ENCODE measurements around the gene LRRC75B.

LRRC75B gene

DNA sequence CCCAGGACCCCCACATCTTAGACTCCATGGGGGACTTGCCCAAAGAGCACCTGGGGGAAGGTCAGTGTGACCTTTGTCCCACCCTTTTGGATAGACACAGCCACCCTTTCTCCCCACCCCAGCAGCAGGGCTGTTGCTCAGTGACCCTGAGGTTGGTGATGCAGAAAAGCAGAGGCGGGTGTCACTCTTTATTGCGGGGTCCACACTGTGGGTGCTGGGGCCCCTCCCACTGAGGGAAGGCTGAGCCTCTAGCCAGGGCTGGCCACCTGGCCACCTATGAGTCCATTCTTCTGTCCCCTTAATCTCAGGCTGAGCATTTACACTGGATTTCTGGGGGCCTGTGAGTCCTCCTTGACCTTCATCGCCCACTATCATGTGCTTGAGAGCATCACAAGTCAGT is 7.4 kb downstream of the LRRC75B start:
- DNase-seq (ENCODE audit: low read depth), result no peak

DNA sequence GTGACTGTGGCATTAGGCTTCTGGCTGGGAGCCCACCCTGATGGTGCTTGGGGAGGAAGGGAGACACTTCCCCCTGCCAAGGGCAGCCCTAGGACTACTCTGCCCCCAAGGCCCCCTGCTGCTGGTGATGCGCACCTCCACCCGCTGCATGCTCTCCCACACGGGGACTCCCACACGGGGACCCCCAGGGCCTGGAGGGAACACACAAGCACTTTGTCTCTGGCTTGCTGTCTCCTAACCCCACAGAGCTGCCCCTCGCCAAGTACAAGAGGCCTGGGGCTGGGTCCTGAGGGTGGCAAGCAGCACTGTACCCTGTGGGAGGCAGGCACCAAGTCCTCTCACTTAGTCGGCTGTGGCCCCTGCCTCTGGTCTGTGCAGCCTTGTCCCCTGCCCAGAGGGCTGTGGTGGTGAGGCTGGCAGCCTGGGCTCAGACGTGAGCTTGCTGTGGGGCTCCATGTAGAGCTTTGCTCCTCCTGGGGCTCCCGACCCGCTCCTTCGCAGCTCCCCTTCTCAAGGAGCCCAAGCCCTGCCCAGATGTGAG is 7.9 kb downstream of the LRRC75B start:
- DNase-seq (ENCODE audit: low read depth), result no peak

DNA sequence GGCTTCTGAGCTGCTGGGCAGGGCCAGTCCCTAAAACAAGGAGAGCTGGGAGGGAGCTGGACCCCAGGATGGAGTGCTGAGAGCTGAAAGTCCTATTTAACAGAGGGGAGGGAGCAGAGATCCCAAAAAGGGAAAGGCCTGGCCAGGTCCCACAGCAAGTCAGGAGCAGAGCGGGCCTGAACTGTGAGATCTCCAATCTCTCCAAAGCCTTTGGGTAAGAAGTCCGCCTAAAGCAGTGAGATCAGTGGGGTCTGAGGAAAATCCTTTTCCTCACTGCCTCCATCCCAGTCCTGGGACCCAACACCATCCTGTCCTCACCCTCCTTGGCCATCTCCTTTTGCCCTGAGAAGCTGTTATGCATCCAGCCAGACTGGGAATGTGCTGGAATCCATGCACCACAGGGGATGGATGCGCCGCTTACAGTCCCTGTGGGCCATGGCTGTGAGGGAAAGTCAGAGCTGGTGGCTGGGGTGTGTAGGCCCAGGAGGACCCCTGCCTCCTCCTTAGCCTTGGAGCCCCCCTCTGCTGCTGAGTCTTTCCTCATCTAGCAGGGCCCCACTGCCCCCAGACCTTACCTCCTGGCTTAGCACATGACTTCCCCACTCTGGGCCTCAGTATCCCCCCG is 8.6 kb downstream of the LRRC75B start:
- no peak for DNase-seq (ENCODE audit: low read depth)

DNA sequence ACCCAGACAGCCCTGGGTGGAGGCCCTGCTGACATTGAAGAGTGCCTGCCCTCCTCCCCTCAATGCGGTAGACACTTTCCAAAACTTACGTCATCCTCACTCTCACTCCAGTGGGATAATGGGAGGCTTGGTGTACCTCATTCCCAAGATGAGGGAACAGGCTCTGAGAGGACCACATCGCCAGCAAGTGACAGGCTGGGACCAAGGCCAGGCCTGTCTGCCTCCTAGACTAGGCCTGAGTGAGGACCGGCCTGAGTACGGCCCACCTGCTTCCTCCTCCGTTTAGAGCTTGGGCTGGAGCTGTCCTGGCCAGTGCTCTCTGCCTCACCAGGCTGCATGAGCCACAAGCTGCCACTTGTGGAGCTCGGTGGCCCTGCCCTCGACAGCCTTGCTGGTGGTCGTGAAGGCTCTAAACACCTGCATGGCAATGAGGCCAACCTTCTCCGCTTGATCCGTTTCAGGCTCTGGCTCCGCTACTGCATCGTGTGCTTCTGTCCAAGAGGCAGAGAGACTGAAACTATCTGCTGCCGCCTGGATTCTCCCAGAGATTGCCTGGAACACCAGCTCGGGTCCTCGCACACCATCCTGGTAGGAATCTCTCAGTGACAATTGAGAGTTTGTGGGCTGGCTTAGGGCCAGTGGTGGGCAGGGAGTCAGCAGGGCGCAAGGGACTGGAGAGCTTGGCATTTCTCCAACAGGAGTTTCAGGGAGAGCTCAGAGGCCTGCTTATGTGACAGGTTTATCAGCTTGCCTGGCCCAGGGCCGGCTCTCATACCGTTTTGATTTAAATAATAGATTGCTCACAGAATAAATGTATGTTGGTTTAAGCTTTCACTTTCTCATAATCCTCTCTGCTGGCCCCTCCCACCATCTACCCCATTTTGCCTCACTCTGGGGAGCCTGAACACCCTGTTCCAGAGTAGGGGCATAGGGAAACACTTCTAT is 9.4 kb downstream of the LRRC75B start:
- DNase-seq (ENCODE audit: low read depth), result no peak

DNA sequence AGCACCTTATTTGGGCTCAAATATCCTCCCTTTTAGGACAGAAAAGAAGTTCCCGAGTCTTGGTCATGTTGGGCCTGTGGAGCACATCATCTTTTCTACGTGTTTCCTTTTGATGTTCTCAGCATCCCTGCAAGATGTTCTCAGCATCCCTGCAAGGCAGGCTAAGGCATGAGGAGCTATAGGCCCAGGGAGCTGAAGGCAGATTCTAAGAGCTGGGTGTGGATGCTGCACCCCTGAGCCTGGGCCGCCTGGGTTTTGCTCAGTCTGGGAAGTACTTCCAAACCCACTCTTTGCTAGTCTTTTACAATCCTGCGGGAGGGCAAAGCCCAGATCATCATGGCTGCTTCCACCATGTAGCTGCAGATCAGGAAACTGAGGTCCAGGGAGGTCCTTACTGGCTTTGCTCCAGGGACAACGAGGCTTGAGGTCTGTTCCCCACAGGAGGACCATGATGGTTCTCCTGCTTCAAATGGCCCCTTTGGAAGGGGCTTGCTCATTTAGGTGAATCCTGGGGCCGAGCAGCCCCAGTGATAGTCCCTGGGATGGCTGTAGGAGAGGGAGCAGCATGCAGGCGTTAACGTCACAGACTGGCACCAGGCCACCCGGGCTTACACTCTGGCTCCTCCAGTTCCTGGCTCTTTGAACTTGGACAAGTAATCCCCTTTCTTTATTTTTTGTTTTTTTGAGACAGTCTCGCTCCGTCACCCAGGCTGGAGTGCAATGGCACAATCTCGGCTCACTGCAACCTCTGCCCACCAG is 10.6 kb downstream of the LRRC75B start:
- no peak for DNase-seq (ENCODE audit: low read depth)

DNA sequence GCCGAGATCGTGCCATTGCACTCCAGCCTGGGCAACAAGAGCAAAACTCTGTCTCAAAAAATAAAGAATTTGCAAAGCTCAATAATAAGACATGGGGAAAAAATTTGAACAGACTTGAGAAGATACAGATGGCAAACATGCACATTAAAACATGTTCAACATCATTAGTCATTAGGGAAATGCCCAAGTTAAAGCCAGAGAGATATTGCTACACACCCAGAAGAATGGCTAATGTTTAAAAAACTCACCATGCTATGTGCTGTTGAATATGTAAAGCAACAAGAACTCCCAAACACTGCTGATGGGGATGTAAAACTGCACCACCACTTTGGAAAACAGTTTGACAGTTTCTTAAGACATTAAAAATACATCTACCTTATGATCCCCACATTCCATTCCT is 12.6 kb downstream of the LRRC75B start:
- DNase-seq (ENCODE audit: low read depth), result no peak

DNA sequence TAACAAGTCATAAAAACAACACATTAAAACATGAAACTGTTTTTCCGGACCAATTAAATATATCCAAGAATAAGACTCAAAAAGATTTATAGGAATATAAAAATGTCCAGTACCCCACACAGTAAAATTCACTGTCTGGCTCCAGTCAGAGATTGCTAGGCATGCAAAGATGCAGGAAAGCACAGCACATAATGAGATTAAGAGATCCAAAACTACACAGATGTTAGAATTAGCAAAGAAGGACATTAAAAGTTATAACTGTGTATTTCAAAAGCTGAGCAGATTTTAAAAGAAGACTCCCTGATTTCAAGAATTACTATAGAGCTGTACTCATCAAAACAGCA is 13.6 kb downstream of the LRRC75B start:
- DNase-seq (ENCODE audit: low read depth), result no peak

DNA sequence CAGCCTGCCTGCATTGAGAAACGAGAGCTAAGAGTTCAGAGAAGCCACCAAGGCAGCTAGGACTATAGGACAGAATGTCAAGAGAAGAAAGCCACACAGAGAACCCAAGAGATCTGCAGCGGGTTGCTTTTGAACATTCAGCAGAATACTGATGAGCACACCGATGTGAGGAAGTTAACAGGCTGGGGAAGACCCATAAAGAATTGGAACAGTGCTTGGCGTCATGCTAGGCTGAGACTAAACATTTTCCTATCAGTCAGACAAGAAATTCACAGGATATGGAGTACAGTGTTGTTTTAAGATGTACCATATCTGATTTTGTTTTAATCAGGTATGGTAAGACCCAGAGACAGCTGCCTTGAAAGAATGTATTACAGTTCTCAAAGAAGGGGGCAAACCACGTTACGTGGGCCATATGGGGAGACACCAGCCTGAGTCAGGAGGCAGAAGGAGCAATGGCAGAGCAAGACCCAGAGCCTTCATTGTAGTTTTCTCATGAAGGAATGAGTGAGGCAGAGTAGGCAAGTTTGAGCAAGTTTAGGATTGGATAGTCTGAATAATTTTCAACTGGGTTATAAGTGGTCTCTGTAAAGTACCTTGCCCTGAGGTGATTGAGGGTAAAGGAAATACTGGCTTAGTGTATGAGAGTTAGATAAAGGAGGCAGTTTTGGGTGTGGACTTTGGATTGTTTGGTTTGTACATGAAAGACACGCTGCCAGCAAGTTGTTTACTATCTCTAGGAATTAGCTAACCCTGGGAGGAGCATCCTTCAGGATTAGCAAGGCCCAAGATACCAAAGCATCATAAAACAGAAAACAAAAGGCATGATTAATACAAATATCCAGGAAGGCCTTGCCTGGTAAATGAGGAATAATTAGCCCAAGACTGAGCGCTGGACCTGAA is 14.3 kb downstream of the LRRC75B start:
- no peak for DNase-seq (ENCODE audit: low read depth)

DNA sequence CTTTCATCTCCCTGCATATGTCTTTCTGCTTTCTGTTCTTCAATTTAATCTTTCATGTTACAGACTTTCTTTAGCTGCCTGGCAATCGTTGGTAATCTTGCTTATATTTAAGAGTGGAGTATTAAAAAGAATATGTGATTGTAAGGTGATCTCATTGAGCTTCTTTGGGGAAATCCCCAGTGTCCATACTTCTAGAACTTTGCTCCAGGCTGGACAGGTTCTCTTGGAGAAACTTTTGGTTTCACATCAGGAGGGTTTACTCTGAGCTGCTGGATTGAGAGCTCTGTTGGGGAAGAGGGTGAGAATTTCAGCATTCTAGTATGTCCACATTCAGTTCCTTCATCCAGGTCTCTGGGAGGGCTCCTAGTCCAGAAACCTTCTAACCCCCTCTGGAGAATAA is 16.1 kb downstream of the LRRC75B start:
- DNase-seq (ENCODE audit: low read depth), result no peak

DNA sequence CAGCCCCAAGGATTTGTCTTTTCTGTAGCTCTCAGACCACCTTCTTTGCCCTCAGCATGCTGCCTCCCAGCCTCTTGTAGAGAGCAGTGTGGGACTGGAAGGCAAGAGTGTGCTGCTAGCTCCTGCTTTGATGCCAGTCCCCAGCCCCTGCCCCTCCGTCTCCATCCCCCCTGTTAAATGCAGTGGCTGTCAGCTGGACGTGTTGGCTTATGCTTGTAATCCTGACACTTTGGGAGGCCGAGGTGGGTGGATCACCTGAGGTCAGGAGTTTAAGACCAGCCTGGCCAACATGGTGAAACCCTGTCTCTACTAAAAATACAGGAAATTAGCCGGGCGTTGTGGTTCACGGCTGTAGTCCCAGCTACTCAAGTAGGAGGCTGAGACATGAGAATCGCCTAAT is 21.6 kb downstream of the LRRC75B start:
- no peak for DNase-seq (ENCODE audit: low read depth)

DNA sequence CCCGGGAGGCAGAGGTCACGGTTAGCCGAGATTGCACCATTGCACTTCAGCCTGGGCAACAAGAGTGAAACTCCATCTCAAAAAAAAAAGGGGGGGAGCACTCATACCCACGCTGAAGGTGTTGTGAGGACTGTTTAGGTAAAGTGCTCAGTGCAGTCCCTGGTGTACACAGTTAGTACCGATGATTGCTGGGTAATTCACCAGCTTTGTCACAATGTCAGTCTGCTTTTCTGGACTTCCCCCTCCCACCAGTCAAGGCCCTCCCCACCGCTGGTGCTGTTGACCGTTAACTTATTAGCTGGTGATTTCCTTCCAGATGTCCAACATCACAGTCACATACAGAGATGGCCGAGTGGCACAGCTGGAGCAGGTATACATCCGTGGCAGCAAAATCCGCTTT is 25.2 kb downstream of the LRRC75B start:
- DNase-seq (ENCODE audit: low read depth), result no peak

DNA sequence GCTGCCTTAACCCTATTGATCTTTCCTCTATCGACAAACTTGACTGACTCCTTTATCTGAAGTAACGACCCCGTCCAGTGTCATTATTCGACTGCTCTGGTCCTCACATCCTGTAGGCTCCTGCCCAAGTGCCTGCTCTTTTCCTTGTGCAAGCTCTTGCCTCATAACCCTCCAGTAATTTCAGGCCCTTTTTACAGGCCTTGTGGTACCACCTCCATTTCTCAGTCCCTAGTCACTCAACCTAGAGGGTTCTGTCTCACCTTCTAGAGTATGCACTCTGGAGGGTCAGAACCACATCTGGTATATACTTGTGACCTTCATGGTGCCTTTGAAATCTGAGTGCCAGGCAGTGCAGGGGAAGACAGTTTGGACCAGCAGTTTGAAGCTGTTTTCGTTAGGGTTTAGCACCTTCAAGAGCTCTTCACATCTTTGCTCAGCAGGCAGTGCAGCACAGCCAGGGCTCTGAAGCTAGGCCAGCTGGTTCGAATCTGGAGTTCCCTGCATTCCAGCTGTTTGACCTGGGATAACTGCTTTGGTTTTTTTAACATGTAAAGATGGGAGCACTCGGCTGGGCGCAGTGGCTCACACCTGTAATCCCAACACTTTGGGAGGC is 25.9 kb downstream of the LRRC75B start:
- no peak for DNase-seq (ENCODE audit: low read depth)

DNA sequence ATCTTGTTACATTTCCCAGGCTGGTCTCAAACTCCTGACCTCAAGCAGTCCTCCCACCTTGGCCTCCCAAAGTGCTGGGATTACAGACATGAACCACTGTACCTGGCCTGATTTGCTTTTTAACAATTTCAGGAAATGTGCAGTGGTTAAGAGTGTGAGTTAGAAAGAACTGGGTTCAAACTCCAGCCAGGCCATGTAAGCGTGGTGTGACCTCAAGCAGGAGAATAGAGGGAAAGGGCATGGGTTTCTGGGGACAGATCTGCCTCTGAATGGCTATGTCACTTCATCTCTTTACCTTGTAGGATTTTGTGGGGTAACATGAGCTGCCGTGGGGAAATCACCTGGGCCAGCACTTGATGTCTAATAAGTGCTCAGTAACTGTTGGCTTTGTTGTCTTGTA is 27.8 kb downstream of the LRRC75B start:
- DNase-seq (ENCODE audit: low read depth), result no peak

DNA sequence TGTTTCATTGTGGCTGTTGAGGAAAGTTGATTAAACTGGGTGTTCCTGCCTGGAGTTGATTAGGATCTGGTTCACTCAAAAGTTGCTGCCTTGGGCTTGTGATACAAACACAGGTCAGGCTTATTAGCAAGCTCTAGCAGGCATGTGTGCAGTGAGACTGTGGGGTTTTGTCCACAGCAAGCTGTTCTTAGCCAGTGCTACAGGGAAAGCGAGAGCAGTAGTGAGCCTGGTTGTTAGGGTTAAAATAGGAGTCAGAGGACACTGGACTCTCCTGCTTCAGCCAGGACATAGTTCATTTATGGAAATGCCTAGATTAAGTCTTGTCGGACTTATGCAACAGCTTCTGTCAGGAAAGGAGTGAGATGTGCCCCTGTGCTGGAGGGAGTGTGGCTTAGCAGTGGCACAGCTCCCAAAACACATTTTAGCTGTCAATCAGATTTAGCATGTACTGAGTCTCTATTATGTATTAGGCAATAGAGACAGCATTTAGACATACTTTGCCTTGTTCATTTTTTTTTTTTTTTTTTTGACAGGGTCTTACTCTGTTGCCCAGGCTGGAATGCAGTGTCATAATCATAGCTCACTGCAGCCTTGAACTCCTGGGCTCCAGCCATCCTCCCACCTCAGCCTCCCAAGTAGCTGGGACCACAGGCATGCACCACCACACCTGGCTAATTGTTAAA is 28.4 kb downstream of the LRRC75B start:
- DNase-seq (ENCODE audit: low read depth), result no peak

DNA sequence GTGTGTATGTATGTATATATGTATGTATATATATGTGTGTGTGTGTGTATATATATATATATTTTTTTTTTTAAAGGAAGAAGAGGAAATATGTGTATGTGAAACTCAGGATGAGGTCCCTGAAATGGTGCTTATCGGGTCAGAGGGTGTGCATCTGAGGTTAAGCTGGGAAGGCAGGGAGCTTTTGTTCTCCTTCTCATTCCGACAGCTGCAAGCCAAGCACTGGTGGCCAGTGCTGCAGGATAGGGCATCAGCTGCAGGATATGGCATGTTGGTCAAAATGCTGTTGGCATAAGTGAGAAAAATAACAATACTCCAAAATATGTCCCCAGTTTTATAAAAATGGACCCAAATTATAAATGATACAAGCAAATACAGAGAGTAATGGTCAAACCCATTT is 29.6 kb downstream of the LRRC75B start:
- no peak for DNase-seq (ENCODE audit: low read depth)

DNA sequence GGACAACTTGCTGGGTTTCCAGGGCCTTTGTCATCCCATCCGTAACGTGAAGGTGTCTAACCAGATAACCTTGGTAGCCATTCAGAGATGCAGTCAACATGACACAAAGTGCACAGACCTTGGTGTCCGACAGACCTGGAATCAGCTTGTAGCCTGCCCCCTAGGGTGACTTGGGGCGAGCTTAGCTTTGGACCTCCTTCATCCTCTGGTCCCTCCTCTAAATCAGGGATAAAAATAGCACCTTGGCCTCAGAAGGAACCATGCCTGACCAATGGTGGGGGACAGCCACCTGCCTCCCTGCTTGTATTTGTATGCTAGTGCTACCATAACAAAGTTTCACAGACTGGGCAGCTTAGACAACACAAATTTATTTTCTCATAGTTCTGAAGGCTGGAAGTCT is 33.4 kb downstream of the LRRC75B start:
- DNase-seq (ENCODE audit: low read depth), result no peak

DNA sequence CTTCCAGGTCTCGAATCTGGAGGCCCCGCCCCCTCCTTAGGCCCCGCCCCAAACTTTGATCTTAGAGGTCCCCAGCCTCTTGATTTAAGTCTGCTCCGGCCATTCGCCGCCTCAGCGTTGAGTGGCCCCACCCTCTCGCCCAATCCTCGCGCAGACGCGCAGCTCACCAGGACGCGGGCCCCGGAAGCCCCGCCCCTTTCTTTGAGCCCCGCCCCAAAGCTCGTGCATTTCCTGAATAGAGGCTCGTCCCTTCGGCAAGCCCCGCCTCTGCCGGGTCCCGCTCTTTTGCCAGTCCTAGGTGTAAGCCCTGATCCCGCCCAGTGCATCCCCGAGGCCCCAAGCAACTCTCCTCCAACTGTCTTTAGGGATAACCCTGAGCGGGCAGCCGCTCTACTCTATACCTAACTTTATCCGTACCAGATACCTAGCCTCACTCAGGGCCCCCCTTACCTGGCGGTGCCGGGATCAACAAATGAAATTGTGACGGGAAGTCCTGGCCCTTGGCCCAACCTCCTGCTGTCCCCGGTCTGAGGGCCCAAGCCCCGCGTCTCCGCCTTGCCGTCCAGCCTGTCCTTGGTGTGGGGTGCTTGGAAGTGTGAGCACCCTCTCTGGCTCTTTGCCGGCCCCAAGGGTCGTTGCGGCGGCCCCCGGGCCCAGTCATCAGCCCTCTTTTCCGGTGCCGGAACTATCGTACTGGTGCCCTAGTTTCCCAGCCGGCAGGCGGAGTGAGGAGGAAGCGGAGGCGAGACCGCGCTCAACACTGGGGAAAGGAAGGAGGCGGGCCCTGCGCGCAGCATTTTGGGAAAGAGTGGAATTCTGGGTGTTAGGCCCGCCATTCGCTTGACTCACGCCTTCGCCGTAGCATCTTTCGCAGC is 37.5 kb downstream of the LRRC75B start, which contains the start of gene SNRPD3:
Gene SNRPD3 (plus strand): TSS at position 835 of the 875 bp plus-strand sequence. CDS start 1,676 bp downstream, outside the sequence.
- peak; percentile 100 for DNase-seq (ENCODE audit: low read depth)

DNA sequence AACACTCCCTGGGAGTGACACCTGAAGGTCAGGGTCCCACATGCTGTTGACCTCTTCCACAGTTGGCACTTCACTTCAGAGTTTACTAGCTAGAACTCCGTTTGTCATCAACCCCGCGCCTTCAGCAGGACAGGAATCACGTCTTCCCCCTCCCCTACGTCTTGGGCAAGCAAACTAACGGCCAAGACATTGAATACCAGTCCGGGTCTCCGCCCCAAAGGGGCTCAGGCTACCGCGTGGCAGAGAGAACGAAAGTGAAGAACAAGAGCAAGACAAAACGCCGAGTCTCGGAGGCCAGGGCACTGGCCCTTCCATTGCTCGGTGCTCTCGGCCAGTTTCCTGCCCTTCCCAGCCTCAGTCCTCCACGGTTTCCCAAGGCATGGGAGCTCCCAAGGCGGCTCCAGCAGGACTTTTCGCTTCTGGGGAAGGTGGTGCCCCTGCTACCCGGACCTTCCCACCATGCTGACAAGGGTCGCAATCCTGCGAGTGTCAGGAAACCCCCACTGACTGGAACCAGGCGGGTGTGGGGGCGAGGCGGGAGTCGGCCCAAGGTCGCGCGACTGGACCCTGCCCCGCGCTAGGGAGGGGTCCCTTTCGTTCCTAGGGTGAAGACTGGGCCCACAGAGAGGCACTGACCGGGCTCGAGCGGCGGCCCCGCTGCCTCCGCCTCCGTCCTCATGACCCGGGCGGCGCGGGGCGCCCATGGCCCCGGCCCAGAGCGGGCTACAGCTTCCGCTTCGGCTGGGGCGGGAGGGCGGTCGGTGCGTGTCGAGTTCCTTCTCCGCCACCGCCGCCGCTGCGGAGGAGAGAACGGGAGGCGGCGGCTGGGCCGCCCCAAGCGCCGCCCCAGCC is 38.3 kb downstream of the LRRC75B start, which contains the start of gene GUCD1:
Gene GUCD1 (minus strand): TSS at position 826 of the 852 bp plus-strand sequence. CDS start 147 bp downstream, at position 679.
- no peak for DNase-seq (ENCODE audit: low read depth)
